ENCODE measurements around the gene EIF4H. TPM values are rescaled to one million over a fixed set of nuclear protein-coding genes. Genes with fewer than 3 reads are reported as not detected.
"Not testable (repeated sequence)": the region's sequence is repeated elsewhere in the genome, so short reads cannot be mapped to it uniquely, and the experiment has no call there.

The EIF4H gene
- total and polyA plus RNA-seq, 2 donors (not counting 3 experiments of a cell fraction or from before 2014, with no cell fraction given): 406 to 415 TPM

GRCh38 chr7:74203956-74204618 lies 29.9 kb downstream of the EIF4H start:
- intact Hi-C loops (cut with micrococcal nuclease): loop anchor here (1.0 to 10.0 kb wide), 3 partner anchors 71 to 337 kb away; no protein-coding TSS in a partner anchor
- no peak for DNase-seq (ENCODE audit: low read depth, low spot score)
- Histone ChIP-seq H3K9ac (replicated peaks; ENCODE audit: extremely low read depth, insufficient read depth, low read length) (no peak overlapping the region), H3K27ac (ENCODE audit: insufficient read depth, low read depth, low read length) (no peak overlapping the region), H3K9me3 (replicated peaks; ENCODE audit: control insufficient read depth, insufficient read depth, low read length) (no peaks in the 10 kb centered on the region), H3K27me3 (ENCODE audit: control insufficient read depth in 2 of 2, insufficient read depth in 2 of 2, low read length in 2 of 2) (no peaks in the 10 kb centered on the region), H3K4me3 (replicated peaks in 1 of 3; ENCODE audit: insufficient read depth in 1 of 3, low read depth in 1 of 3, low read length in 3 of 3) (no peak overlapping the region), H3K4me2 (ENCODE audit: insufficient read depth, low read length) (no peak overlapping the region), H4K20me1 (replicated peaks; ENCODE audit: control insufficient read depth, extremely low read depth, insufficient read depth, low read length) (no peaks in the 10 kb centered on the region), H3K4me1 (ENCODE audit: control insufficient read depth, extremely low read depth, insufficient read depth, low read length) (no peaks in the 10 kb centered on the region), H2AFZ (ENCODE audit: low read depth, low read length) (no peak overlapping the region), H3K9me1 (replicated peaks; ENCODE audit: control insufficient read depth, extremely low read depth, insufficient read depth, low read length) (no peaks in the 10 kb centered on the region), H3K79me2 (ENCODE audit: control insufficient read depth, insufficient read depth, low read length) (no peaks in the 10 kb centered on the region), H3K36me3 (ENCODE audit: control insufficient read depth in 2 of 2, extremely low read depth in 1 of 2, insufficient read depth in 2 of 2, low read length in 2 of 2) (no peaks in the 10 kb centered on the region)
- ChIA-PET CTCF (interaction anchor here (0.6 to 10.3 kb wide), 9 partner anchors 9 to 338 kb away, joined by 3 to 405 read pairs (median 5); no protein-coding TSS in a partner anchor), POLR2A (no interaction called here)
- FAIRE-seq: no peak
- dilution Hi-C loops (cut with MboI; ENCODE audit: extremely low pct_ligation_motif_present, low sequenced_read_pairs): no loop called here
- TF ChIP-seq CTCF (IDR thresholded peaks at IDR 0.05; ENCODE audit: extremely low read depth in 1 of 2, insufficient read depth in 1 of 2, low read depth in 1 of 2, low read length in 2 of 2) (no peak), FOS (IDR thresholded peaks at IDR 0.05; ENCODE audit: borderline replicate concordance, insufficient read depth, low read length) (no peak), GATA2 (IDR thresholded peaks at IDR 0.05; ENCODE audit: insufficient read depth, insufficient read length, low read depth, low read length) (no peak), POLR2A (IDR thresholded peaks at IDR 0.05; ENCODE audit: low read depth, low read length) (no peak)
- no TSS peak for BruUV-seq (replicated peaks)

GRCh38 chr7:74206052-74206451 lies 31.9 kb downstream of the EIF4H start:
- CTCF ChIA-PET: interaction anchor here (0.6 to 10.3 kb wide), 72 partner anchors 9 to 343 kb away, joined by 3 to 405 read pairs (median 6); partner anchors contain the start of genes CLIP2, EIF4H, LIMK1 and RFC2
- H4K20me1 ChIP-seq (replicated peaks; ENCODE audit: control insufficient read depth, extremely low read depth, insufficient read depth, low read length); H3K9me1 ChIP-seq (replicated peaks; ENCODE audit: control insufficient read depth, extremely low read depth, insufficient read depth, low read length); H3K79me2 ChIP-seq (ENCODE audit: control insufficient read depth, insufficient read depth, low read length); H3K4me2 ChIP-seq (ENCODE audit: insufficient read depth, low read length); H2AFZ ChIP-seq (ENCODE audit: low read depth, low read length); H3K27ac ChIP-seq (ENCODE audit: insufficient read depth, low read depth, low read length); H3K9ac ChIP-seq (replicated peaks; ENCODE audit: extremely low read depth, insufficient read depth, low read length); H3K9me3 ChIP-seq (replicated peaks; ENCODE audit: control insufficient read depth, insufficient read depth, low read length); H3K27me3 ChIP-seq (ENCODE audit: control insufficient read depth in 2 of 2, insufficient read depth in 2 of 2, low read length in 2 of 2); dilution Hi-C loops (cut with MboI; ENCODE audit: extremely low pct_ligation_motif_present, low sequenced_read_pairs); H3K4me3 ChIP-seq (replicated peaks in 1 of 3; ENCODE audit: insufficient read depth in 1 of 3, low read depth in 1 of 3, low read length in 3 of 3); BruUV-seq (replicated peaks); FAIRE-seq; DNase-seq (ENCODE audit: low read depth, low spot score); H3K4me1 ChIP-seq (ENCODE audit: control insufficient read depth, extremely low read depth, insufficient read depth, low read length); H3K36me3 ChIP-seq (ENCODE audit: control insufficient read depth in 2 of 2, extremely low read depth in 1 of 2, insufficient read depth in 2 of 2, low read length in 2 of 2): not testable (repeated sequence)
- POLR2A ChIA-PET: interaction anchor here (1.2 kb wide), 1 partner anchor 195 kb away, joined by 7 read pairs; no protein-coding TSS in a partner anchor
- intact Hi-C loops (cut with micrococcal nuclease): loop anchor here (1.0 to 10.0 kb wide), 4 partner anchors 69 to 195 kb away; no protein-coding TSS in a partner anchor
